Right ventricle myocardium superior (tissue), 1 donor: ENCODE measurements around the gene ARHGEF9. TPM values are rescaled to one million over a fixed set of nuclear protein-coding genes. Genes with fewer than 3 reads are reported as not detected.
"Not testable (repeated sequence)": the region's sequence is repeated elsewhere in the genome, so short reads cannot be mapped to it uniquely, and the experiment has no call there.

Experiments
- ATAC-seq: fragments of 200-7000 bp; cut with Tn5 transposase; one replicate; pipeline ENCODE4 v1.9.1; 2020; ENCODE audit warnings: mild to moderate bottlenecking; ENCODE audit not compliant: poor library complexity
- DNase-seq: peaks from one replicate; pipeline ENCODE4 v3.0.0-alpha.2; 2020
- intact Hi-C: fragments of 100-400 bp; cut with DNase I; formaldehyde crosslinking; loops from one replicate; pipeline ENCODE4 v1.11.2; 2022
- long read RNA-seq: library from polyadenylated mRNA; unstranded; transcript quantifications from one replicate; pipeline ENCODE4 v2.0.0, GENCODE V29; 2021
- total RNA-seq: library from RNA; stranded (reverse); fragmentation: NEBNext Ultra II Directional; extraction: Animal tissue kit (Norgen Biotek cat#: 25700); gene quantifications from one replicate; pipeline ENCODE4 v1.2.1, GENCODE V29; 2021
- donor health status: DM: no; HTN: yes; CAD: no; lungs with severe emphysema.

Gene ARHGEF9
- 34.7 TPM for total RNA-seq
- long read RNA-seq, partial matches to known transcripts: 6 of 29 reads
- long read RNA-seq, other reads (novel, unspliced or antisense): 18 of 29 reads

DNA sequence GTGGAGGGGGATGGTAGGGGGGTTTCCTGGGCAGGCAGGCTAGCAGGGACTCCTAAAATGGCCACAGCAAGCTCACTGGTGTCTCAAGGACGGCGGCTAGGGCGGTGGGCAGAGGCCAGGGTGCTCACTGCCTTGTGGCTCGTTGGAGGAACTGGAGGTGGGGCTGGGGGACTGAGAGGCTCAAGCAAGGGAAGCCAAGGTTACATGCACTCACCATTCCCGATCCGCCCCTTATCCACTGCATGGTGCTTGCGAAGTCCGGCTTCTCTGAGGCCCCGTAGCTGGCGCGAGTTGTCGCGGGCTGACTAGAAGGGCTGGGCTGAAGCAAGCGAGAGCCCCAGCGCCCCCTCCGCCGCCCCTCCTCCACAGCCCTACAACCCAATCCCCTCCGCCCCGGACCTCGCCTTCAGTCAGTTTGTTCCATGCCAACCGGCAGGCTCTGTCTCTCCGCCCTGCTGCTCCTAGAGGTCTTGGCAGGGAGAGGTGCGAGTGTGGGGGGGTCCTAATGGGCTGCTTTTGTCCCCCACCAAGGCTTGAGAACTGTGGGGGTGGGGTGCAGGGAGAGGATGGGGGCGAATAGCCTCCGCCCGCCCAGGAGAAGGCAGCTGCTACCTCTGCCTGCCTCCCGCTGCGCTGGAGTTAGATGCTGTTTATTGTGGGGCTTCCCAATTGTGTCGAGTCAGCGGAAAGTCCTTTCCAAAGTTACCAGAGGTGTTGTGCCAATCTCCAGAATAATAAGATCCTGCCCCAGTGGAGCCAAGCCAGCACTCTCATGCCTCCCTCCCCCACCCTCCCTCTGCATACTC lies at the start of gene ARHGEF9:
Gene ARHGEF9, minus strand, starts transcription at position 313 of the 806 bp plus-strand sequence. Its CDS starts 69 bp downstream, at position 244.
- intact Hi-C loops: no loop called here
- ATAC-seq: peak; percentile 86
- peak; percentile 32 for DNase-seq

GRCh38 chrX:63825446-63825845 lies 40.4 kb upstream of the ARHGEF9 start:
- DNase-seq, ATAC-seq, intact Hi-C loops: not testable (repeated sequence)

DNA sequence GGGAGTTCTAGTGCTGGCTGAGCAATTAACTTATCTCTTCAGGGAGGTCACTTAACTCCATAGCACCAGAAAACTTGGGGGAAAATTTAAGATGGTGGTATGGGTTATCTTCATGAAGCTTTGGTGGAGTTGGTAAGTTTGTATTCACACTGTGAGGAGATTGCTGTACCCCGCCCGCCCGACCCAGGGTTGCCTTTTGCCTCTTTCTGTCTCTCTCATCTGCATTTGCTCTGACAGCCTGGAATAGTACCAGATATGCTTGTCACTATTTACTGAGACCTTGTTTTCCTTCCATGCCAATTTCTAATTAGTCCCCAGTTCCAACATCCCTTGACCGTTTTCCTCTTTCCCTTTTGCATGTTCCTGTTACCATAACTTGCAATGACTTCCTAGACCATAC lies 33.1 kb upstream of the ARHGEF9 start:
- ATAC-seq: no peak

GRCh38 chrX:63817696-63818095 lies 32.7 kb upstream of the ARHGEF9 start:
- DNase-seq: no peak
- ATAC-seq: no peak
- intact Hi-C loops: no loop called here

More for the DNA sequence above, 33.1 kb upstream of the ARHGEF9 start:
- intact Hi-C loops: no loop called here
- DNase-seq: no peak

DNA sequence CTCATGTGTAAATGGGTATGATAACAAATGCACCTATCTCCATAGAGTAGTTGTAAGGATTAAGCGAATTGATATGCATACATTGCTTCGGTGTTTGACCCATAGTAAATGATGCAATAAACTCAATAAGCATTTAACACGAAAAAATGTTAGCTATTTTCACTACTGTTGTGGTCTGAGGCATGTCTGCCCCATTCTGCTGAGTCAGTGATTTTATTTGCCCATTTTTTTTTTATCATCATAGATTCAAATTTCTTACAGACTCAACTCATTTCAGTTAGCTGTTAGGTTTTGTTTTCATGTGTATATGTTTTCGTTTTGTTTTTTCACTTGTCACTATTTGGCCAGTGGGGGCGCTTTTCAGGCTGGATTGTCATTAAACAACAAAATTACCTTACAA lies 27.8 kb upstream of the ARHGEF9 start:
- no peak for DNase-seq
- ATAC-seq: no peak
- intact Hi-C loops: no loop called here

DNA sequence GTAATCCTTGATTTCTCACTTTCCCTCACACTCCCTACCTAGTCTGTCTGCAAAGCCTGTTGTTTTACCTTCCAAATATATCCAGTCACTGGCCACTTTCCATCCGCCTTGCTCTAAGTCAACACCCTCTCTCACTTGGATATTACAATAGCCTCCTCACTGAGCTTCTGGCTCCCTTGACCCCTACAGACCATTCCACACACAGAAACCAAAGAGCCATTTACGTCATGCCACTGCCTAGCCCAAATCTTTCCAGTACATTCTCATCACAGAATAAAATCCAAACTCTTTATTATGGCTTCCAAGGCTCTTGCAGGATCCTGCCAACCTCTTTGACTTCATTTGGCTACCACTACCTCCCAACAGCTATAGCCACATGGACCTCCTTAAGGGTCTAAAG lies 25.7 kb upstream of the ARHGEF9 start:
- no peak for ATAC-seq
- DNase-seq: no peak
- intact Hi-C loops: no loop called here

- intact Hi-C loops: no loop called here
- ATAC-seq: no peak
Observed at GRCh38 chrX:63809173-63809572, 24.2 kb upstream of the ARHGEF9 start.

GRCh38 chrX:63795406-63795805 lies 10.4 kb upstream of the ARHGEF9 start:
- intact Hi-C loops, DNase-seq, ATAC-seq: not testable (repeated sequence)

More at GRCh38 chrX:63809173-63809572, 24.2 kb upstream of the ARHGEF9 start:
- DNase-seq: no peak

DNA sequence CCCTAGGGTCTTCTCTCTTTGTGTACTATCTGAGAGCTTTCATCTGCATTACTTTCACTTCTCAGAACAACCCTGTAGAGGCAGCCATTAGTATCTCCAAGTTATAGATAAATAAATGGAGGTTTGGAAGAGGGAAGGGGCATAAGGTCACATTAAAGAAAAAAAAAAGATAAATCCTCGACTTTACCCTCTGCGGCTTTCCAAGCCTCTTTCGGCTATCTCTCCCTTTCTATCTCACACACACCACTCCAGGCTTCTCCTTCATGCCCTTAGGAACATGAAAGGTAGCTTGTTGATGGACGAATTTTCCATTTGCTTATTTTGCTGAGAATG lies 660 bp upstream of the ARHGEF9 start:
- DNase-seq (no peak), ATAC-seq (no peak)
- intact Hi-C loops: no loop called here

GRCh38 chrX:63784346-63784901 lies 590 bp downstream of the ARHGEF9 start:
- intact Hi-C loops: no loop called here
- no peak for DNase-seq
- peak; percentile 55 for ATAC-seq

DNA sequence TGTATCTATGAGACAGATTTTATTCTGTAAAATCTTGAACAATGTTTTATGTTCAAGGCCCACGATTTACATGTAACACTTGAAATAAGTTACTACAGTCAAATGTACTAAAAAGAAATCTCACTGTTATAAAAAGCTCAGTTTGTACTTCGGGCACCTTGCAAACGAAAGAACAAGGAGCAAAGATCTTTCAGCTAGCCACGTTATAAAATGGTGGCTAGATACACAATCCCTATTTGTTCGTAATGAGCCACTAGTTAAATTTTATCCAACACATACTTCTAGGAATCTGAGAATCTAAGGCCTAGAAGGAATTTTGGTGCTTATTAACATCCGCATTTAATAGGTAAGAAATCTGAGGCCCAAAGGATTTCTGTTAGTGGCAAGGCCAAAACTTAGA lies 2.5 kb downstream of the ARHGEF9 start:
- DNase-seq (no peak), ATAC-seq (no peak)
- intact Hi-C loops: no loop called here

DNA sequence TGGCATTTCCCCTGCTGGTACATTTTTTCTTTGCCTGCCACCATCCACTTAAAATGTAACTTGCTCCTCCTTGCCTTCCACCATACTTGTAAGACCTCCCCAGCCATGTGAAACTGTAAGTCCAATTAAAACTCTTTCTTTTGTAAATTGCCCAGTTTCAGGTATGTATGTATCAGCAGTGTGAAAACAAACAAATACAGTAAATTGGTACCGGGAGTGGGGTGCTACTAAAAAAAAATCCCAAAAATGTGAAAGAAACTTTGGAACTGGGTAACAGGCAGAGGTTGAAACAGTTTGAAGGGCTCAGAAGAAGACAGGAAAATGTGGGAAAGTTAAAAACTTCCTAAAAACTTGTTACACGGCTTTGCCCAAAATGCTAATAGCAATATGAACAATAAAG lies 16.3 kb downstream of the ARHGEF9 start:
- ATAC-seq (no peak), DNase-seq (no peak)
- intact Hi-C loops: no loop called here

DNA sequence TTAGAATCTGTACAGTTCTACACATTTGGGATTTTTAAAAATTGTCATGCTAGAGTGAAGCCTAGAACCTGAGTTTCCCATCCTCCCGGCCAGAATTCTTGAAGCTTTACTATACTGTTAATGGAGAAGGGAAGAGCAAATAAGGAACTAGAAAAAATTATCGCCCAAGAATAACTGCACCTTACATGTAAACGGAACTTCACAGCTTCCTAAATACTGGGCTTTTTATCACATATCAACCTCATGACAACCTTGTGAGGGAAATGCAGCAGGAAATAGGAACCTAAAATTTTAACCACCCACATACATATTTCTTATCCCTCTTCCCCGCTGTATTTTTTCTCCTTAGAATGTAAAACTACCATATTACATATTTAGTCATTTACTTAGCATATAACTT lies 19.3 kb downstream of the ARHGEF9 start:
- intact Hi-C loops: no loop called here
- ATAC-seq (no peak), DNase-seq (no peak)

GRCh38 chrX:63764946-63765345 lies 20.1 kb downstream of the ARHGEF9 start:
- ATAC-seq (no peak), DNase-seq (no peak)
- intact Hi-C loops: no loop called here

DNA sequence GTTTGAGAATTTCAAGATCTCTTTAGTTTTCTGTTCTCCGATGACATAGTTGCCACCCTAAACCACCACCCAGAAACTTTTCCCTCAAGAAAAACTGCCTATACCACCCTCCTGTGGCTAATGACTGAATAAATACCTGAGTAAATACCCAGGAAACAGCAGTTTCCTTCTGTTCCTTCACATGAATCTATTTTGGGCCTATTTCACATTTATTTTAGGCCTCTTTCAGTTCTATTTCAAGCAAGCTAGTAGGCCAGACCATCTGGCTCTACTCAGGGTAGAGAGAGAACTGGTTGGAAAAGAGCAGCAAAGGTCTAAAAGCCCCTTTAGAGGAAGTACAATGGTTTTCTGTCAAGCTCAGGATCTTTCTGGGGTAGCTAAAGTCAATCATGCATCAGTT lies 23.4 kb downstream of the ARHGEF9 start:
- intact Hi-C loops: no loop called here

GRCh38 chrX:63758011-63758410 lies 27.0 kb downstream of the ARHGEF9 start:
- no peak for ATAC-seq
- DNase-seq: no peak
- intact Hi-C loops: no loop called here

More for the DNA sequence above, 23.4 kb downstream of the ARHGEF9 start:
- no peak for DNase-seq
- ATAC-seq: no peak

DNA sequence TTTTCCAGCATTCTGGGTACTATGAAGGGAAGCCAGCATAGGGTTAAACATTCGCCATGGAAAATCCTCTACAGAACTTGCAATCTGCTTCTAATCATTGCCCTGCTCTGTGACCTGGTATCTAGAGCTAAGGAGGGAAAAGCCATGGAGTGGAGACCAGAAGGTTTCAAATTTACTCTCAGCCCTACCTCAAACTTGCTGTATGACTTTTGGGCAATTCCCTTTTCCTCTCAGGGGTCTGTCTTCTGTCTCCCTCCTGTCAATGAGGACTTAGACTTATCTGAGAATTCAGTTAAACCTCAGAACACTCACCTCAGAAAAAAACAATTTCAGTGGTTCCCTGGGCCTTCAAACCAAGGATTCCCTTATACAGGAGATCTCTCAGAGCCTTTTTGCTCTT lies 29.1 kb downstream of the ARHGEF9 start:
- intact Hi-C loops: no loop called here

GRCh38 chrX:63754860-63755579 lies 30.0 kb downstream of the ARHGEF9 start:
- DNase-seq: peak; percentile 95
- intact Hi-C loops: loop anchor here (5.0 kb wide), 1 partner anchor 43 kb away; no protein-coding TSS in a partner anchor
- peak; percentile 98 for ATAC-seq

More for the DNA sequence above, 29.1 kb downstream of the ARHGEF9 start:
- DNase-seq: no peak
- ATAC-seq: no peak

- intact Hi-C loops: loop anchor here (5.0 kb wide), 1 partner anchor 42 kb away; no protein-coding TSS in a partner anchor
- peak; percentile 34 for DNase-seq
- ATAC-seq: peak; percentile 60
Observed at GRCh38 chrX:63754136-63754859, 30.7 kb downstream of the ARHGEF9 start.
